ENCODE data around the gene MYPOP. TPM values are rescaled to one million over a fixed set of nuclear protein-coding genes. Genes with fewer than 3 reads are reported as not detected.

MYPOP gene
- total RNA-seq = 9.0 and 9.6 TPM in 2 replicates
- 3.9 TPM in 2 replicates for polyA plus RNA-seq
- 2.0 and 2.8 TPM in 2 replicates for polyA plus RNA-seq (2011; cell fraction: cytosol; rRNA removed)
- polyA plus RNA-seq (2011; cell fraction: nucleus; rRNA removed) = 2.8 and 3.5 TPM in 2 replicates
- polyA plus RNA-seq (2012) = 6.0 and 7.5 TPM in 2 replicates
- 1.1 and 1.2 TPM in 2 replicates for polyA minus RNA-seq
- 2.0 TPM for polyA minus RNA-seq (2011; cell fraction: cytosol; rRNA and poly(A)+ RNA removed)
- 0.72 and 1.3 TPM in 2 replicates for polyA minus RNA-seq (2011; cell fraction: nucleus; rRNA and poly(A)+ RNA removed)
- Bru-seq, nascent RNA = percentile 41 among the genes with signal in this experiment
- percentile 65 among the genes with signal in this experiment for BruChase-seq, experiment 1, labeled RNA remaining after a 6-hour chase
- percentile 57 among the genes with signal in this experiment for BruChase-seq, experiment 2, labeled RNA remaining after a 2-hour chase
- long read RNA-seq, partial matches to known transcripts = 0 of 29 reads
- long read RNA-seq, other reads (novel, unspliced or antisense) = 29 of 29 reads

DNA sequence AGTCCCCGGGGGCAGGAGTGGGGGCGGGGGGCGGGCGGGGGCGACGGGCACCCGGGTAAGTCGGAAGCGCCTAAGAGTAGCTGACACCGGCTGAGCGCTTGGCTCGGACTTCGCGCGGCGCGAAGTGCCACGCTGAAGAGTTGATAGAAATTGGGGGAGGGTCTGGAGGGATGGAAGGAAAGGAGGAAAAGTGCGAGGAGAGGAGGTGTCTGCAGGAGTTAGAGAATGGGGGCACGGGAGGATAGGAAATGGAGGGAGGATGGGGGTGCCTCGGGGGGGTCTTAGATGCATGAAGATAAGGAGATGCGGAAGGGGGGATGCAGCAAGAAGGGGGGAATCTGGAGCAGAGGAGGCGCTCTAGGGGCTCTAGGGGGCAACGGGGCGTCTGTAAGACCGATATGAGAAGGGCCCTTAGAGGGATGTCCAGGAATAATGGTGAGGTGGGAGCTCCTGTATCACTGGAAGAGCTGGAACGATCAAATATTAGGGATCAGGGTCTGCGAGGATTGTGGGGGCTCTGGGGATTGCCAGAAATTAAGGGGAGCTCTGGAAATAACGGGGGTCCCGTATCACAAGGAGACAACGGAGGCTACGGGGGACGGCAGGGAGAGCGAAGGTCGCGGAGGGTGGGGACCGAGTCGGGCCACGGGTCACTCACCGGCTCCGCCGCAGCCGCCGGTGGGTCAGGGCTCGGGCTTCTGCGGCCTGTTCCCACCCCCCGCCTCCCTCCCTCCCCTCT is at the start of gene MYPOP:
TSS of gene MYPOP (minus strand) at position 702 of the 739 bp plus-strand sequence. CDS start 840 bp downstream, outside the sequence.
- H3K4me2 ChIP-seq (ENCODE audit: insufficient read depth, low read length) = peak within 1 kb of the TSS; percentile 88
- DNase-seq (ENCODE audit: low read depth, low spot score) = no peak
- H3K9me1 ChIP-seq (replicated peaks; ENCODE audit: control insufficient read depth, extremely low read depth, insufficient read depth, low read length) = no peaks in the 10 kb centered on the region
- no peaks in the 10 kb centered on the region for H4K20me1 ChIP-seq (replicated peaks; ENCODE audit: control insufficient read depth, extremely low read depth, insufficient read depth, low read length)
- peak within 1 kb of the TSS; percentile 55 to 95 (median 79) for H3K4me3 ChIP-seq (replicated peaks in 1 of 3; ENCODE audit: insufficient read depth in 1 of 3, low read depth in 1 of 3, low read length in 3 of 3)
- no peaks in the 10 kb centered on the region for H3K79me2 ChIP-seq (ENCODE audit: control insufficient read depth, insufficient read depth, low read length)
- no peaks in the 10 kb centered on the region for H3K27me3 ChIP-seq (ENCODE audit: control insufficient read depth in 2 of 2, insufficient read depth in 2 of 2, low read length in 2 of 2)
- TF ChIP-seq JUN (IDR thresholded peaks at IDR 0.05; ENCODE audit: borderline replicate concordance, insufficient read depth, insufficient read length, low read depth) = no peak
- no peak for TF ChIP-seq POLR2AphosphoS5 (IDR thresholded peaks at IDR 0.05; ENCODE audit: insufficient read depth, low read depth, low read length)
- TF ChIP-seq MYC (IDR thresholded peaks at IDR 0.05; ENCODE audit: low read depth, low read length) = no peak
- TF ChIP-seq GATA2 (IDR thresholded peaks at IDR 0.05; ENCODE audit: insufficient read depth, insufficient read length, low read depth, low read length) = no peak
- no peak for TF ChIP-seq EZH2 (IDR thresholded peaks at IDR 0.05; ENCODE audit: borderline replicate concordance, low read depth, low read length, severe bottlenecking)
- no peak for TF ChIP-seq FOS (IDR thresholded peaks at IDR 0.05; ENCODE audit: borderline replicate concordance, insufficient read depth, low read length)
- no peak for TF ChIP-seq CTCF (IDR thresholded peaks at IDR 0.05; ENCODE audit: extremely low read depth in 1 of 2, insufficient read depth in 1 of 2, low read depth in 1 of 2, low read length in 2 of 2)
- TF ChIP-seq POLR2A (IDR thresholded peaks at IDR 0.05; ENCODE audit: low read depth, low read length) = no peak
- CTCF ChIA-PET = interaction anchor here (0.9 to 2.1 kb wide), 11 partner anchors 9 to 126 kb away, joined by 3 to 9 read pairs (median 4); partner anchors contain the start of genes CCDC61 and NANOS2
- FAIRE-seq = no peak
- no TSS peak for BruUV-seq (replicated peaks)
- peaks cover 7% of the 10 kb centered on the region for H3K4me1 ChIP-seq (ENCODE audit: control insufficient read depth, extremely low read depth, insufficient read depth, low read length)
- dilution Hi-C loops (cut with MboI; ENCODE audit: extremely low pct_ligation_motif_present, low sequenced_read_pairs) (no loop called here), intact Hi-C loops (cut with micrococcal nuclease) (loop anchor here (1.0 to 2.0 kb wide), 2 partner anchors 16 to 93 kb away; partner anchors contain the start of genes CCDC61 and IRF2BP1)
- H3K36me3 ChIP-seq (ENCODE audit: control insufficient read depth in 2 of 2, extremely low read depth in 1 of 2, insufficient read depth in 2 of 2, low read length in 2 of 2) = no peaks in the 10 kb centered on the region
- no peaks in the 10 kb centered on the region for H3K9me3 ChIP-seq (replicated peaks; ENCODE audit: control insufficient read depth, insufficient read depth, low read length)
- POLR2A ChIA-PET = interaction anchor here (0.5 to 1.2 kb wide), 4 partner anchors 10 to 93 kb away, joined by 3 to 6 read pairs (median 4); partner anchors contain the start of genes CCDC61 and IRF2BP1
- peak within 1 kb of the TSS; percentile 95 for H2AFZ ChIP-seq (ENCODE audit: low read depth, low read length)
- H3K27ac ChIP-seq (ENCODE audit: insufficient read depth, low read depth, low read length) = no peak within 1 kb of the TSS
- peak within 1 kb of the TSS; percentile 76 for H3K9ac ChIP-seq (replicated peaks; ENCODE audit: extremely low read depth, insufficient read depth, low read length)

Data from endothelial cell of umbilical vein (primary cell).